Coronary artery (tissue), 2 donors: ENCODE data around the gene CYP46A1.
A peak's percentile ranks its signal among the peaks of the same experiment; 100 is the strongest.

Experiments
- DNase-seq: peaks from one replicate; pipeline ENCODE4 v3.0.0-alpha.2; 2017; ENCODE audit warnings: low spot score
- H3K27ac ChIP-seq, 2 donors: fragments of 200-600 bp; sonication (generic); one replicate each; pipeline ENCODE4 v1.5.1; 2016 to 2019
- H3K4me3 ChIP-seq: fragments of 200-600 bp; sonication (generic); 2 replicates; pipeline ENCODE4 v1.5.1; 2016; ENCODE audit warnings: mild to moderate bottlenecking, moderate library complexity
- CTCF ChIP-seq: fragments of 200-600 bp; sonication (generic); IDR thresholded peaks from one replicate; pipeline ENCODE4 v1.5.1; 2019; ENCODE audit warnings: antibody characterized with exemption

The CYP46A1 gene

GRCh38 chr14:99742074-99742473, 58.0 kb downstream of the CYP46A1 start:
- TF ChIP-seq CTCF: no peak
- Histone ChIP-seq H3K4me3 (no peak overlapping the region), H3K27ac (no peak overlapping the region)
- no peak for DNase-seq

- Histone ChIP-seq H3K27ac (no peak overlapping the region), H3K4me3 (no peak overlapping the region)
- TF ChIP-seq CTCF: no peak
- DNase-seq: no peak
These were observed 58.7 kb downstream of the CYP46A1 start for GRCh38 chr14:99742509-99743487.

DNA sequence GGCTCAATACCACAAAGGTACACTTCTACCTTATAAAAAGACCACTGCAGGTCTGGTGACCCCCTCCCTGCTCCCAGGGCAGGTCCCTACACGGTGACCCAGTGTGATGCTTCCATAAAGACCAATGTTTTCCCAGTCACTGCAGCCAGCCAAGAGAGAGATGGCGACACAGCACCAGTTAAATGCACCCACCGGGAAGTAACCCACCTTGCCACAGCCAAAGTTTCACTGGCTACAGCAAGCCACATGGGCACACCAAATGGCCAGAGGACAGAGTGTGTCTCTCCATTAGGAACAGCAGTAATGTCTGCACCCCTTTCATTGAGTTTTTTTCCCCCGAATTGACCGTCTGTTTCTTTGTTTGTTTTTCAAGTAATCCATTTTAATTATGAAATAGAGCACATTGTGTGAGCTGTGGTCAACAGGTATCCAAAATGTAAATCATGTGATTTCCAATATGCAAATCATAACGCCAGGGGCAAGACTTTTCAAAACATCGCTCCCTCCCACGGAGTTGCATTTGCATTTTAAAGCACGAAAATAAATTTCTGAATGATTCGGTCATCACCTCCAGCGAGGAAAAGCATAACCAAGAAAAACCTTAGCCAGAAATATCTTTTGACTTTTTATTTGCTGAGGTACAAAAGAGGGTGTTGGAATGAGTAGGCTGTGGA, 60.2 kb downstream of the CYP46A1 start:
- Histone ChIP-seq H3K27ac (peak overlapping the region in 1 of 2 donors; percentile 63), H3K4me3 (no peak overlapping the region)
- DNase-seq: no peak
- TF ChIP-seq CTCF: no peak

DNA sequence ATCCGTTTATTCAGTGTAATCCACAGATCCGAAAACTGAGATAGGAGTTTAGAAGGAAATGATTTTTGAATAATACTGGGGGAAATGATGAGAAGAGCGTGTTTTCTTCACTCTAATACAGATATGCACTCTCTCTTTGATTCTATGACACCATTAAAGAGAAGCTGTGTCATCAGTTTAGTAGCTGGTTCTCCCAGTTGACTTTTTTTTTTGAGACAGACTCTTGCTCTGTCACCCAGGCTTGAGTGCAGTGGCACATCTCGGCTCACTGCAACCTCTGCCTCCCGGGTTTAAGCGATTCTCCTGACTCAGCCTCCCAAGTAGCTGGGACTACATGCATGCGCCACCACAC, 60.8 kb downstream of the CYP46A1 start:
- peak overlapping the region; percentile 63 to 82 for H3K27ac ChIP-seq
- no peak for DNase-seq
- H3K4me3 ChIP-seq: no peak overlapping the region
- no peak for TF ChIP-seq CTCF

DNA sequence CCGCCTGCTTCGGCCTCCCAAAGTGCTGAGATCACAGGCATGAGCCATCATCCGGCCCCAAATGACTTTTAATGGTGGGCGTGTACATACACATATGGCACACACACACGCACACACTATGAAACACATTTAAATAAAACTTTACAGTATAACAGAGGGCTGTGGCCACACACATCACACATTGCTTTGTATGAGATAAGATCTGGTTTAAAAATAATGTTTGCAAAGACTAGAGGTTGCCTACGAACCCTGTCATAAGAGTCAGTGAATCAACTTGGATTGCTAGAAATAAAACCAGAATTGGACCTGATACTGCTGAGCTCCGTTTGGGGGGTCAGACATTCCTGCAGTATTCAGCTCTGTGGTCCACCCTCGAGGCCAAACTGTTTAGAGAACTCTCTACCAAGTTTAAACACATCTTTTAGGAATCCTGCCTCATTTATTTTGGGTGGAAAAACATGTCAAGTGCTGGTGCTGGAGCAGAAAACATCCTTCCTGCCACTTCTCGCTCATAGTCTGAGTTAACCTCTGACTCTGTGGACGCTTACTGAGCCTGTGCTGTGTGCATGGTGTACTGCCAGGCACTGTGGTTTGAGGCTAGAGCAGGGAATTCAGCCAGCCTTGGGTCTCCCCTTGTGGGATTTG, 61.3 kb downstream of the CYP46A1 start:
- Histone ChIP-seq H3K27ac (peak overlapping the region; percentile 63 to 82), H3K4me3 (peak overlapping the region; percentile 47)
- no peak for DNase-seq
- TF ChIP-seq CTCF: no peak

DNA sequence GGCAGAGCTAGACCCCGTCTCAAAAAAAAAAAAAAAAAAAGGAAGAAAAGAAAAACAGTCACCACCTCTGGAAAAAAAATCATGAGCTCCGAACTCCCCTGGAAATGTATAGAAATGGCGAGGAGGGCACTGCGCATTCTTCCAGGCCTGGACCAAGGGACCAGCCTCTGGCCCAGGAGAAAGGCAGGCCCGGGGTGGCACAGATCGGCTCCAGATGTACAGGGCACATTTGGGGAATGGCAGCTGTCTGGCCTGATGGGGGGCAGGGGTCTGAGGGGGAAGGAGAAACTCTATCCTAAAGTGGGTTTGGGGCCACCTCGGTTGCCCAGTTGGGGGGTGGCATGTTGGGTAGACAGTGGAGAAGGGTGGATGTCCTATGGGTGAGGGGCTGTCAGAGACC, 63.1 kb downstream of the CYP46A1 start:
- Histone ChIP-seq H3K4me3 (no peak overlapping the region), H3K27ac (peak overlapping the region in 1 of 2 donors; percentile 15)
- no peak for TF ChIP-seq CTCF
- DNase-seq: no peak
